ENCODE results near the gene FBXO2.

GRCh38 chr1:11678442-11678841, 24.2 kb upstream of the FBXO2 start:
- TF ChIP-seq NFIC (IDR thresholded peaks at IDR 0.05), result no peak
- no peak for TF ChIP-seq REST (IDR thresholded peaks at IDR 0.05; ENCODE audit: low read depth)
- TF ChIP-seq CEBPB (IDR thresholded peaks at IDR 0.05), result no peak
- no peak for TF ChIP-seq RAD21 (IDR thresholded peaks at IDR 0.05; ENCODE audit: low read depth)
- TF ChIP-seq MAX (IDR thresholded peaks at IDR 0.05), result no peak
